OCI-LY7 (cell line): ENCODE measurements around the gene ERP27. TPM values are rescaled to one million over a fixed set of nuclear protein-coding genes. Genes with fewer than 3 reads are reported as not detected.

Source experiments
- BruUV-seq: library from RNA; stranded (reverse); fragments of 400-500 nt; replicated peaks from 2 replicates; lab custom pipeline; 2021; lab: Mats Ljungman, UMichigan
- CTCF ChIA-PET: fragments of 300-600 bp; sonication (Branson Sonifier 250); formaldehyde crosslinking; loops from one replicate; lab custom pipeline; 2022; ENCODE audit warnings: antibody characterized with exemption; ENCODE audit not compliant: unreplicated experiment; lab: Charles Lee
- POLR2A ChIA-PET: fragments of 300-600 bp; sonication (Branson Sonifier 250); formaldehyde crosslinking; loops from one replicate; lab custom pipeline; 2022; ENCODE audit warnings: antibody characterized with exemption; lab: Charles Lee
- DNase-seq: peaks from one replicate; pipeline ENCODE4 v3.0.0-alpha.2; 2015; ENCODE audit warnings: low spot score
- H2AFZ ChIP-seq: fragments of 200-600 bp; sonication (generic), shearing (Covaris generic); 2 replicates; pipeline ENCODE4 v1.6.1; 2014; ENCODE audit warnings: mild to moderate bottlenecking, antibody characterized with exemption, low read length, moderate library complexity
- H3K27ac ChIP-seq: fragments of 200-600 bp; sonication (generic); 2 replicates; pipeline ENCODE4 v1.5.1; 2014; ENCODE audit warnings: mixed run types, low read depth, mild to moderate bottlenecking, moderate library complexity, low read length, inconsistent platforms; ENCODE audit not compliant: poor library complexity, severe bottlenecking
- H3K36me3 ChIP-seq: fragments of 200-600 bp; sonication (generic); 2 replicates; pipeline ENCODE4 v1.6.1; 2014; ENCODE audit warnings: mild to moderate bottlenecking, antibody characterized with exemption, low read length, moderate library complexity, mixed read lengths; ENCODE audit not compliant: insufficient read depth
- H3K4me1 ChIP-seq: fragments of 200-600 bp; sonication (generic); 2 replicates; pipeline ENCODE4 v1.5.1; 2014; ENCODE audit warnings: mild to moderate bottlenecking, low read length; ENCODE audit not compliant: insufficient read depth, poor library complexity, severe bottlenecking
- H3K4me2 ChIP-seq: fragments of 200-600 bp; sonication (generic); 2 replicates; pipeline ENCODE4 v1.6.1; 2014; ENCODE audit warnings: mild to moderate bottlenecking, low read length
- H3K4me3 ChIP-seq: fragments of 200-600 bp; sonication (generic); 2 replicates; pipeline ENCODE4 v1.5.1; 2014; ENCODE audit warnings: mild to moderate bottlenecking, low read depth, low read length; ENCODE audit not compliant: poor library complexity, severe bottlenecking
- H3K79me2 ChIP-seq: fragments of 200-600 bp; sonication (generic); 2 replicates; pipeline ENCODE4 v1.6.1; 2016; ENCODE audit warnings: low read depth, mild to moderate bottlenecking, low read length, moderate library complexity, mixed read lengths; ENCODE audit not compliant: insufficient read depth
- H3K9me2 ChIP-seq: fragments of 200-600 bp; sonication (generic); 2 replicates; pipeline ENCODE4 v1.6.1; 2016; ENCODE audit warnings: mild to moderate bottlenecking, low read length, mixed read lengths; ENCODE audit not compliant: insufficient read depth
- H3K9me3 ChIP-seq: fragments of 200-600 bp; sonication (generic); 2 replicates; pipeline ENCODE4 v1.6.1; 2014; ENCODE audit warnings: mild to moderate bottlenecking, mixed run types, low read length, mixed read lengths
- H4K20me1 ChIP-seq: fragments of 200-600 bp; sonication (generic); 2 replicates; pipeline ENCODE4 v1.6.1; 2014; ENCODE audit warnings: mild to moderate bottlenecking, antibody characterized with exemption, low read length, moderate library complexity, mixed read lengths; ENCODE audit not compliant: insufficient read depth
- CTCF ChIP-seq: fragments of 200-600 bp; sonication (generic); conservative IDR thresholded peaks from 2 replicates; pipeline ENCODE4 v1.5.1; 2014; ENCODE audit warnings: mild to moderate bottlenecking, antibody characterized with exemption, low read length, moderate library complexity, mixed read lengths
- EZH2phosphoT487 ChIP-seq: fragments of 200-600 bp; sonication (generic); IDR thresholded peaks from 2 replicates; pipeline ENCODE4 v1.6.1; 2018; ENCODE audit warnings: low read depth, borderline replicate concordance, mild to moderate bottlenecking, mixed run types, antibody characterized with exemption, low read length, moderate library complexity, mixed read lengths
- intact Hi-C: fragments of 100-400 bp; cut with micrococcal nuclease; formaldehyde crosslinking; loops from one replicate; pipeline ENCODE4 v1.10.0; 2022; ENCODE audit not compliant: unreplicated experiment
- total RNA-seq, 2 experiments: library from RNA; depleted of rRNA in 1 of 2; stranded (reverse); fragments of >200 nt in 1 of 2; shearing (Covaris generic) in 1 of 2; gene quantifications; 2 replicates each; pipeline ENCODE4 v1.2.3, GENCODE V29; 2014 to 2022

ERP27 gene
- total RNA-seq, 2 experiments from 2014 or later = 1.7 to 1.9 TPM

GRCh38 chr12:14952299-14952921 is 14.1 kb upstream of the ERP27 start:
- POLR2A ChIA-PET = interaction anchor here (0.6 to 1.2 kb wide), 4 partner anchors 10 to 666 kb away, joined by 3 to 7 read pairs (median 3); partner anchors contain the start of gene ARHGDIB
- H3K79me2 ChIP-seq = peaks cover 98% of the 10 kb centered on the region
- no peak for TF ChIP-seq EZH2phosphoT487
- no peak for TF ChIP-seq CTCF

GRCh38 chr12:14951851-14952250 is 13.5 kb upstream of the ERP27 start:
- Histone ChIP-seq H3K36me3 (peaks cover 86% of the 10 kb centered on the region), H4K20me1 (peaks cover 36% of the 10 kb centered on the region), H3K9me3 (no peaks in the 10 kb centered on the region), H3K4me3 (peak overlapping the region; percentile 72), H3K27ac (peak overlapping the region; percentile 34), H3K4me1 (peaks cover 93% of the 10 kb centered on the region), H2AFZ (no peak overlapping the region), H3K4me2 (peak overlapping the region; percentile 94), H3K9me2 (no peaks in the 10 kb centered on the region), H3K79me2 (peaks cover 98% of the 10 kb centered on the region)
- ChIA-PET POLR2A (interaction anchor here (0.6 to 1.2 kb wide), 4 partner anchors 10 to 665 kb away, joined by 3 to 7 read pairs (median 3); partner anchors contain the start of gene ARHGDIB), CTCF (no interaction called here)
- BruUV-seq = no TSS peak
- no peak for DNase-seq
- TF ChIP-seq EZH2phosphoT487 = no peak
- TF ChIP-seq CTCF = no peak
- intact Hi-C loops = loop anchor here (10.0 kb wide), 3 partner anchors 547 to 933 kb away; partner anchors contain the start of gene STRAP

More at GRCh38 chr12:14952299-14952921, 14.1 kb upstream of the ERP27 start:
- DNase-seq = peak; percentile 77
- CTCF ChIA-PET = no interaction called here
- Histone ChIP-seq H3K9me2 (no peaks in the 10 kb centered on the region), H2AFZ (no peak overlapping the region), H3K4me2 (peak overlapping the region; percentile 94), H3K36me3 (peaks cover 86% of the 10 kb centered on the region), H3K9me3 (no peaks in the 10 kb centered on the region), H3K4me1 (peaks cover 99% of the 10 kb centered on the region), H3K27ac (peak overlapping the region; percentile 97), H3K4me3 (peak overlapping the region; percentile 72), H4K20me1 (peaks cover 42% of the 10 kb centered on the region)
- intact Hi-C loops = loop anchor here (10.0 kb wide), 3 partner anchors 548 to 932 kb away; partner anchors contain the start of gene STRAP
- BruUV-seq = no TSS peak
